HG03571 (cell line): Measurements from ENCODE around the gene PRPS2.
A peak's percentile ranks its signal among the peaks of the same experiment; 100 is the strongest.

ENCODE experiments used
- ATAC-seq: cut with Tn5 transposase; IDR thresholded peaks from one replicate; pipeline ENCODE4 v1.9.1; 2021; ENCODE audit not compliant: unreplicated experiment

PRPS2 gene

DNA sequence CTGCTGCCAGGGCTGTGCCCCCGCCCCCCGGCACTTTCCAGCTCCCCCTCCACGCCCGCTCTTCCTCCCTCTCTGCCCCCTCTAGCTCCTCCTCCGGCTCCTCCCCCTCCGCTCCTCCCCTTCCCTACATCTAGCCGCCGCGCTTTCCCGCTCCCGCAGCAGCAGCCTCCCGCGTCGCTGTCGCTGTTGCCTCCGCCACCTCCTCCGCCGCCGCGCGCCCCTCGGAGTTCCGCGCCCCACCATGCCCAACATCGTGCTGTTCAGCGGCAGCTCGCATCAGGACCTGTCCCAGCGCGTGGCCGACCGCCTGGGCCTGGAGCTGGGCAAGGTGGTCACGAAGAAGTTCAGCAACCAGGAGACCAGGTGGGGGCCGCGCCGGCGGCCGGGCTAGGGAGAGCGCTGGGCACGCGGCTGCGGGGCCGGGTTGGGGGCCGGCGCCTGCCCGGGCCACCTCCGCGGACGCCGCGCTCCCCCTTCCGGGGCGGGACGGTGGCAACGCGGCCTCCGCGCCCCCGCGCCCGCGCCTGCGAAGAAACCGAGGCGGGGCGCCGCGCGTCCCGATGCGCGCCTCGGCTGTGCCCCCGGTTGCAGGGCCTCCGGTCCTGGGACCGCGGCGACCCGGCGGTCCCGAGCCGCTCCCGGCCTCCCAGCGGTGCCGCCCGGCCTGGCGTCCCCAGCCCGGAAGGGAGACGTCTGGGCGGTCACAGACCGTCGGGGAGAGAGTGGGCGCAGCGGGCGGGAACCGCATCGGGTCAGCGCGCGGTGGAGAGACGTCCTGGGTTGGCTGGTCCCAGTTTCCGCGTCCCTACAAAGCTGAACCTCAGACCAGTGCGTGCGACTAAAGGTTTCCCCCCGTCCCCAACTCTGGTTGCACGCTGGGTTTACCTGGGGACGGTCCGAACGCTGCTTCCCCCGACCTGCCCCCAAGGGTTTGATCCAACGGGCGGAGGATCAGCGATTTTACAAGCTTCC, at the start of gene PRPS2:
Gene PRPS2 (plus strand): TSS at position 156 of the 972 bp plus-strand sequence. CDS start 86 bp downstream, at position 242.
- peak; percentile 66 for ATAC-seq

DNA sequence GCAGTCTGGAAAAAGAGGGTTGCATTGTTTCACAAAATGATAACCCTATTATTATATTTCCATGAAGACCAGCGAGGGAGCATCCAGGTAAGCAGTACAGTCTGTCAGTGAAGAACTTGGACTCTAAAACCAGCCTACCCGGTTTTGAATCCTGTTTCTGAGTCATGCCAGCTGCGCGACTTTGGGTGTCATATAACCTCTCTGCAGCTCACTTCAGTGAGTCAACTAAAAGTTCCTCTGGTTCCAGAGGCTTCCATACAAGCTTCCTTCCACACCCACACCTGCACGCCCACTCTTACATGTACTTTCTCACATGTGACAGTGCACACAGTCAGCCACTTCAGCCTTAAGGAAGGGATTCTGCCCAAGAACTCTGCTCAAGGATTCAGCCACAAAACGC, 49.8 kb upstream of the PRPS2 start:
- ATAC-seq, result no peak

- no peak for ATAC-seq
These were observed 43.8 kb upstream of the PRPS2 start for GRCh38 chrX:12747433-12747832.

DNA sequence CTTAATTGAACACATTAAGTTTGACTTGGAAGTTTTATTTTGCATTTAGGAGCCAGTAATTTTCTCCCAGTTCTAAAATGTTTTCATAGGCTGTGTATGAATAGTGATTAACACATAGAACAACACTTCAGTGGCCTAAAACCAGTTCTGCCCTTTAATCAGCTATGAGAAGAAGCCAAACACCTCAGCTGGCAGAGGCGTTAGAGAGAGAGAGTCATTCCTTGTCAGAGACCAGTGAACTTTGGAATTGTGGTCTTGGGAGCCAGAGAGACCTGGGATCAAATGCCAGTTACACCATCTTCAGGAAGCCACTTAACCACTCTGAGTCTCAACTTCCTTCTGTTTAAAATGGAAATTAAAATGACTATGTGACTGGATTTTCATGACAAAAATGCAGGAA, 39.3 kb upstream of the PRPS2 start:
- no peak for ATAC-seq

GRCh38 chrX:12753366-12753765, 37.8 kb upstream of the PRPS2 start:
- no peak for ATAC-seq

GRCh38 chrX:12758291-12758690, 32.9 kb upstream of the PRPS2 start:
- no peak for ATAC-seq

DNA sequence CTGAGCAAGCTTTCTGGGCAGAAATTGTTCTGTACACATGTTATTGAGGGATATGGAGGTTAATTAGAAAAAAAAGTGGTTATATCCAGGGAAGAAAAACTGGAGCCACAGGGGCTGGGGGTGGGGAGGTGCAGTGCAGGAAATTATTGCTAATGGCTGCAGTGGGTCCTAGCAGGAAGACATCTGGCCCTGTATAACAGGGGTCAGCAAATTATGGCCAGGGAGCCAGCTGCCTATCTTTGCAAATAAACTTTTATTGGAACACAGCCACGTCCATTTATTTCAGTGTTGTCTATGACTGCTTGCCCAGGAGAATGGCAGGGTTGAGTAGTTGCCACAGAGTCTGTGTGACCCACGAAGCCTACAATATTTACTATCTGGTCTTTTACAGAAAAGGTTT, 23.4 kb upstream of the PRPS2 start:
- ATAC-seq, result no peak

- no peak for ATAC-seq
These were observed 22.7 kb upstream of the PRPS2 start for GRCh38 chrX:12768491-12768890.

GRCh38 chrX:12770440-12770839, 20.8 kb upstream of the PRPS2 start:
- ATAC-seq, result no peak

- peak; percentile 97 for ATAC-seq
These were observed 19.7 kb upstream of the PRPS2 start for GRCh38 chrX:12771445-12772069.

GRCh38 chrX:12777670-12778069, 13.5 kb upstream of the PRPS2 start:
- ATAC-seq, result no peak

DNA sequence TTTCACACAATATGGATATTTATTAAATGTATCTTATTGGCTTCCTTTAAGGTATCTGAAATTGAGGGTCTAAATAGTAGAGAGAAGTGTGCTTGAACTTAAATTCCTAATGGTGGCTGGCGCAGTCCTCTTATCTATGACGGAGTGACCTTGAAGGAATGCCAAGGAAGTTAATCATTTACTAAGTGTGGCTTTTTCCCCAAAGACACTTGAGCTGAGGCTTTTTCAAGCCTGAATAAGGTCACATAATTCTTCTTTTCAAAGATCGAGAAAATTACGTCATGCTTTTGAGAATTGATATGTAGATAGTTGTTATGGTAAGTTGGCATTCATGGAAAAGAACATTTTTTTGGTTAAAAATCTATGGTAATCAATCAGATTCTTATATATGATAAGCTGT, 11.7 kb upstream of the PRPS2 start:
- no peak for ATAC-seq

- no peak for ATAC-seq
These were observed 2.6 kb upstream of the PRPS2 start for GRCh38 chrX:12788645-12789044.

DNA sequence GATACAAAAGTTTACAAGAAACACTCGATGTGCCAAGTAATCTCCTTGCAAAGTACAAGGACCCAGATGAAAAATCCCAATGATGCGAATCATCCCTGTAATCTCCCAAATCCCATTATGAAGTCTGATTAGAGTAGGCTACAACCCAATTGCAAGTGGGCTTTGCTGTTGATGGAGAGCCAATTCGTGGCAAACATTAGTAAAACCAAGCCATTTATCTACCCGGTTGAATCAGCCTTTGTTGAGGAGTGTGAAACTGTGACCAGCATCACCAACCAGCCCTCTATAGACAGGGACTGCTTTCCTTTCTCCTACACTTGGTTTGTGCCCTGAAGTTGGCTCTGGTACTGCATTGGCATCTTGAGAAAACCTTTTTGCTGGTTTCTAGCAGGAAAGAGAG, 1.2 kb upstream of the PRPS2 start:
- no peak for ATAC-seq

GRCh38 chrX:12790885-12791256, 341 bp upstream of the PRPS2 start:
- ATAC-seq, result peak; percentile 14

GRCh38 chrX:12792711-12793110, 1.5 kb downstream of the PRPS2 start:
- no peak for ATAC-seq

- no peak for ATAC-seq
These were observed 3.4 kb downstream of the PRPS2 start for GRCh38 chrX:12794654-12795053.

- no peak for ATAC-seq
These were observed 7.4 kb downstream of the PRPS2 start for GRCh38 chrX:12798601-12799000.

DNA sequence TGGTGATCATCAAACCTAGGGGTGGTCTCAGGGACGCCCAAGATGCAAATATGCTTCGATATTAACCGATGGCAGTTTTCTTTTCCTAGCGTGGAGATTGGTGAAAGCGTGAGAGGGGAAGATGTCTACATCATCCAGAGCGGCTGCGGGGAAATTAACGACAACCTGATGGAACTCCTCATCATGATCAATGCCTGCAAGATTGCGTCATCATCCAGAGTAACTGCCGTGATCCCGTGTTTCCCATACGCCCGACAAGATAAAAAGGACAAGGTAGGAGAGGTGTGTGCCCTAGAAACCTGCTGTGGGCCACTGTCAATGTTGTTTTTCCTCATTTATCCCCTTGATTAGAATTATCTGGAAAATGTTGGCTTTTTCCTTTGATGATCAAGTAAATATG, 7.9 kb downstream of the PRPS2 start:
- ATAC-seq, result no peak

GRCh38 chrX:12802741-12803140, 11.5 kb downstream of the PRPS2 start:
- no peak for ATAC-seq

DNA sequence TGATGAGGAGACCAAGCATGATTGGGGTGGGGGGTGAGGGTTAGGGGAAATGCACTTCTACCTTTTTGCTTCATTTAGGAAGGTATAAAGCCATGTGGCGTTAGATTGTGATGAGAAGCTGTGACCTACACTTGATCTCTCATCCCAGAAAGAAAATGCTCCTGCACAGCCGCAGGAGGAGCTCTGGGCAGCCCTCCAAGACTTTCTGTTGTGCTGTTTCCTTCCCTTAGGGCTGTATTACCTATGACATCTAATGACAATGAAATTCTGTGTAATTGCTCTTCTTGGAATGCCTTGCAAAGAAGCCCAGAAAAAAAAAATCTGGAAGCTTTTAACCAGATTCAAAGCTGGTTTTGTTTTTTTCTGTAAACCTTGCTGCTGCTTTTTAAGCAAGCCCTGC, 13.4 kb downstream of the PRPS2 start:
- ATAC-seq, result no peak

DNA sequence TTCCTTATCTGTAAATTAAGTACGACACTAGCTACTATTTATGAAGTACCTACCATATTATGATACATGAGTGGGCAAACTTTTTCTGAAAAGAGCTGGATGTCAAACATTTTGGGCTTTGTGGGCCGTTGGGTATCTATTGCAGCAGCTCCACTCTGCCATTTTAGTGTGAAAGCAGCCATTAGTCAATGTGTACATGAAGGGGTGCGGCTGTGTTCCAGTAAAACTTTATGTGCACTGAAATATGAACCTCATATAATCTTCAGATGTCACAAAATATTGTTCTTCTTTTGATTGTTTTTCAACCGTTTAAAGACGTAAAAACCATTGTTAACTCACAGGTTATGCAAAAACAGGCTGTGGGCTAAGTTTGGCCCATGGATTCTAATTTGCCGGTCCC, 14.1 kb downstream of the PRPS2 start:
- no peak for ATAC-seq
